Measurements from ENCODE around the gene PDAP1. TPM values are rescaled to one million over a fixed set of nuclear protein-coding genes. Genes with fewer than 3 reads are reported as not detected.
A peak's percentile ranks its signal among the peaks of the same experiment; 100 is the strongest.

The PDAP1 gene
- total and polyA plus RNA-seq, 2 of the 13 experiments (the other 11 are each of a cell fraction or from before 2014, with no cell fraction given): 13.0 to 100 TPM

GRCh38 chr7:99372275-99373090, 35.9 kb downstream of the PDAP1 start (continued):
- TF ChIP-seq ARID5B (CRISPR knock-in tag; IDR thresholded peaks at IDR 0.05) (peak; percentile 79), ZNF224 (CRISPR knock-in tag; IDR thresholded peaks at IDR 0.05) (0 out of 2 replicates have a peak, but pooled peaks have one; percentile 29), MEIS1 (CRISPR knock-in tag; IDR thresholded peaks at IDR 0.05; ENCODE audit: borderline replicate concordance) (0 out of 2 replicates have a peak, but pooled peaks have one; percentile 25), POLR2A (IDR thresholded peaks at IDR 0.05; ENCODE audit: insufficient read depth in 1 of 2, low read depth in 2 of 2, low read length in 2 of 2) (peak; percentile 63 to 74; a peak in 3 of 4 replicates), MLXIP (CRISPR knock-in tag; IDR thresholded peaks at IDR 0.05; ENCODE audit: borderline replicate concordance) (no peak), ELF1 (CRISPR knock-in tag; IDR thresholded peaks at IDR 0.05) (peak; percentile 99), ZBTB10 (CRISPR knock-in tag; IDR thresholded peaks at IDR 0.05; ENCODE audit: borderline replicate concordance) (no peak), SKI (IDR thresholded peaks at IDR 0.05; ENCODE audit: partially characterized antibody) (peak; percentile 11), U2AF2 (IDR thresholded peaks at IDR 0.05; ENCODE audit: low read depth, low read length) (no peak), EED (CRISPR knock-in tag; IDR thresholded peaks at IDR 0.05) (no peak), AGO2 (optimal IDR thresholded peaks at IDR 0.05; ENCODE audit: low read depth, low read length) (no peak), HDAC2 (CRISPR knock-in tag; IDR thresholded peaks at IDR 0.05) (peak; percentile 86), ARID3A (IDR thresholded peaks at IDR 0.05; ENCODE audit: low read depth, low read length) (peak; percentile 43; the same call in 1 of the 2 replicates), HNF1B (CRISPR knock-in tag; IDR thresholded peaks at IDR 0.05) (peak; percentile 64), ZFP82 (CRISPR knock-in tag; IDR thresholded peaks at IDR 0.05; ENCODE audit: borderline replicate concordance) (no peak)
